ENCODE data around the gene ASPG.

ASPG gene

DNA sequence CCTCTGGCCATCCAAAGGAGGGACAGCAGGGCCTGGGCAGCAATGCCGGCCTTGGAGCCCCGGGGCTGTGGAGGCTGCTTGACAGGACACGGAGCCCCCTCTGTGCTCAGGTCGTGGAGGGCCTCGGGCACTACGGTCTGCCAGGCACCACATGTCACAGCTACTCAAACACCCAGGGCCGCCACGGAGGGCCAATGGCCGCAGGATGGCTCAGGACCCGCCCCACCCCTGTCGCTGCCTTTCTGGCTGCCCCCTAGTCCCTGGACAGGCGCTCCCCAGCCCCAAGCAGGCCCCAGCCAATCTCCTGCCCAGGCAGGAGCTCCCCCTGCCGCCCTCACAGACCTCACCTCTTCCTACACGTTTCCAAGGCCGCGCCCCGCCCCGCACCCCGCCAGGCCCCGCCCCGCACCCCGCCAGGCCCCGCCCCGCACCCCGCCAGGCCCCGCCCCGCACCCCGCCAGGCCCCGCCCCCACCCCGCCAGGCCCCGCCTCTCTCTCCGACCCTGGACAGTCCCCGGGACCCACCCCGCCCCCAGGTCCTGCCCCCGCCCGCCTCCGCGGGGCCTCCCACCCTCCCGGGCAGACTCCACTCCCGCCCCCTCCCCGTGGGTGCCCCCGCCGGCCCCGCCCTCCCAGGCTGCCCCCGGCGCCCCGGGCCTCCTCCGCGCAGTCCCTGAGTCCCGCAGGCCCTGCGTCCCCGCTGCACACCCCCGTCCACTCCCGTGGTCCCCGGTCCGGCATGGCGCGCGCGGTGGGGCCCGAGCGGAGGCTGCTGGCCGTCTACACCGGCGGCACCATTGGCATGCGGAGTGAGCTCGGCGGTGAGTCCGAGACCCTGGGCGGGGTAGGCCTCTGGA is at the start of gene ASPG:
ASPG (plus strand) TSS at position 669 of the 857 bp plus-strand sequence; CDS start at position 740, 71 bp downstream.
- no peak for DNase-seq

DNA sequence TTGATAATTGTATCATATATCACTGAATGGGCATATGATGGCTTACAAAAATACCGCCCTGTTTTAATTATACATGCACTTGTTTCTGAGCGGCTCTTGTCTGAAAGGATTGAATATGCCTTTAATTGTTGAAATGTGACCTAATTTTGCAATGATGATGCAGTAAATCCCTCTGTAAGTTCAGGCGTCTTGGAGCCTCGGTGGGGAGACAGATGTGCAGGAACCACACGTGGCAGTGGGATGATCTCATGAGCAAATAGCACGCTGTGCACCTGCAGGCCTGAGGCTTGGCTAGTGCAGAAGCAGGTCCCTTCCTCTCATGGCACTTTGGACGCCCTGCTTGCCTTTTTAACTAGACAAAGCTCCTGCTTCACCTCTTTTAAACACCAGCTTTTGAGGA is 49.3 kb upstream of the ASPG start:
- DNase-seq = no peak
- Mint-ChIP-seq H3K4me1 (no peaks in the 10 kb centered on the region), H3K9me3 (no peaks in the 10 kb centered on the region), H3K27me3 (peaks cover 44 to 45% of the 10 kb centered on the region in 2 donors), H3K27ac (no peak overlapping the region), H3K36me3 (no peaks in the 10 kb centered on the region), H3K4me3 (no peak overlapping the region)
- no peak for ATAC-seq (replicated peaks)

More for the DNA sequence above, at the start of gene ASPG:
- no peak within 1 kb of the TSS for H3K4me3 Mint-ChIP-seq
- no peaks in the 10 kb centered on the region for H3K36me3 Mint-ChIP-seq
- peak; percentile 20 to 21 for ATAC-seq (replicated peaks)
- H3K4me1 Mint-ChIP-seq = peaks cover 0 to 2% of the 10 kb centered on the region in 2 donors
- H3K27ac Mint-ChIP-seq = peak within 1 kb of the TSS; percentile 77
- no peaks in the 10 kb centered on the region for H3K9me3 Mint-ChIP-seq
- peaks cover 37 to 47% of the 10 kb centered on the region in 2 donors for H3K27me3 Mint-ChIP-seq

DNA sequence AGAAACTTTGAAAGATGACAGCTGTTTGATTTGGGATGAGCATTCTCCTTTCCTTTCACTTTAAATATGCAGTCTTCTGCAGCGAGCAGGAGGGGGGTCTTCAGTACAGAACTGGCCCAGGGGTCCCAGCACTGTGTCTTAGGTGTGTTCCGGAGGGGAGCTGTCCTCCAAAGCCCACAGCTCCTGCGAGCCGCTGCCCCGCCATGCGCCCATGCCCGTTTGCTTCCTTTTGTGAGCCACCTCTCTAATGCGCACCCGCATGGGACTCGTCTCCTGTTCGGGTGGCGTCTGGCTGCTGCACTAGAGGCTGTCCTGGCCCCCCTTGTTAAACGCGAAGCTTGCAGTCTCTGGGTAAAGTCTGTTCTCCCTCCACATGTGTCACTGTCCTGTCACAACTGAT is 48.4 kb upstream of the ASPG start:
- H3K36me3 Mint-ChIP-seq = no peaks in the 10 kb centered on the region
- no peaks in the 10 kb centered on the region for H3K4me1 Mint-ChIP-seq
- peaks cover 43 to 49% of the 10 kb centered on the region in 2 donors for H3K27me3 Mint-ChIP-seq
- DNase-seq (no peak), ATAC-seq (replicated peaks) (no peak)
- H3K27ac Mint-ChIP-seq = no peak overlapping the region
- no peak overlapping the region for H3K4me3 Mint-ChIP-seq
- no peaks in the 10 kb centered on the region for H3K9me3 Mint-ChIP-seq

DNA sequence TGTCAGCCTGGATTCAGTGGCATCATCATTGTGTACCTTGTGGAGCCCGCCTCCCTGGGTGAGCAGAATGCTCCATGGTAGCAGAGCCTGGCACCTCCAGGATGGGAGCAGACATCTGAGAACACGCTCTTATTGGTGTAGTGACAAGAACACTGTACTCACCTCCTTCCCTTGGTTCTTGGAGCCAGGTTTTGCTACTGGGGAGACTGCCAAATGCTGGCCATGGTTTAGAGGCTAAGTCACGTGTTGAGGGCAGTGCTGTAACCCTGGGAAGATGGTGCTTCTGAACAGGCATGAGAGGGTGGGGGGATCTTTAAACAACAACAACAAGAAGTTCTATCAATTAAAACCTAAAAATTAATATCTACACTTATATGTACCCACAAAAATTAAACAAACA is 47.6 kb upstream of the ASPG start:
- Mint-ChIP-seq H3K36me3 (no peaks in the 10 kb centered on the region), H3K27me3 (peaks cover 35 to 42% of the 10 kb centered on the region in 2 donors), H3K4me1 (no peaks in the 10 kb centered on the region), H3K4me3 (no peak overlapping the region), H3K27ac (no peak overlapping the region), H3K9me3 (no peaks in the 10 kb centered on the region)
- ATAC-seq (replicated peaks) (no peak), DNase-seq (no peak)

DNA sequence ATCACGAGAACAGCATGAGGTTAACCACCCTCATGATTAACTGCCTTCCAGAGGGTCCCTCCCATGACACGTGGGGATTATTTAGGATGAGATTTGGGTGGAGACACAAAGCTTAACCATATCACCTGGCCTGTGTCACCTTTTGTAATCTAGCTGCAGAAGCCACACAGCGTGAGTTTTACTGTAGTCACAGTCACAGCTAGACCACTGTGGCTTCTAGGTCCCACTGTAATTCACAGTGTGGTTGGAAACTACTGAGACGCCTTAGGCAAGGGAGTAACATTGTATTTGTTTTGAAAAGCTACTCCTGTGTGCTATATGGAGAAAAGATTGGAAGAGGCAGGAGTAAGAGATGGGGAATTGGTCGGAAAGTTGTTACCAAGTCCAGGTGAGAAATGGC is 46.3 kb upstream of the ASPG start:
- H3K36me3 Mint-ChIP-seq = no peaks in the 10 kb centered on the region
- DNase-seq = no peak
- no peaks in the 10 kb centered on the region for H3K9me3 Mint-ChIP-seq
- H3K27me3 Mint-ChIP-seq = peaks cover 34 to 35% of the 10 kb centered on the region in 2 donors
- H3K4me1 Mint-ChIP-seq = no peaks in the 10 kb centered on the region
- no peak overlapping the region for H3K4me3 Mint-ChIP-seq
- ATAC-seq (replicated peaks) = no peak
- H3K27ac Mint-ChIP-seq = no peak overlapping the region

DNA sequence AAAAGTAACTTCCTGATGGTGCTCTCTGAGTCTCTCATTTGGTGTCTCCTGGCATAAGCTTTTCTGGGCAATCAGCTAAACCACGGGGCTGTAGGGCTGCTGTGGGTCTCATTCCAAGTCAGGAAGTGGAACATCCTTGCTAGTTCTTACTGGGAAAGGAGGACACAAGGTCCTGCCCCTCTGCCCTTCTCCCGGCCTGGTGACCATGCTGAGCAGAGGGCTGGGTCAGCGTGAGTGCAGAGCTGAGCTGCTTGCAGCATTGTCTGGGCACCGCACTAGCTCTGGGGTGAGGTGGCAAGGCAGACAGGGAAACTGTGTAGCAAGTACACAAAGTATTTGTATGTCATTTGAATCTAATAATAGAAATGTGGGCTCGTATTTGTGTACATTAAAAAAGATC is 45.0 kb upstream of the ASPG start:
- Mint-ChIP-seq H3K27me3 (peaks cover 22 to 30% of the 10 kb centered on the region in 2 donors), H3K4me1 (no peaks in the 10 kb centered on the region), H3K4me3 (no peak overlapping the region), H3K36me3 (no peaks in the 10 kb centered on the region), H3K9me3 (no peaks in the 10 kb centered on the region), H3K27ac (no peak overlapping the region)
- ATAC-seq (replicated peaks) = no peak
- DNase-seq = no peak

DNA sequence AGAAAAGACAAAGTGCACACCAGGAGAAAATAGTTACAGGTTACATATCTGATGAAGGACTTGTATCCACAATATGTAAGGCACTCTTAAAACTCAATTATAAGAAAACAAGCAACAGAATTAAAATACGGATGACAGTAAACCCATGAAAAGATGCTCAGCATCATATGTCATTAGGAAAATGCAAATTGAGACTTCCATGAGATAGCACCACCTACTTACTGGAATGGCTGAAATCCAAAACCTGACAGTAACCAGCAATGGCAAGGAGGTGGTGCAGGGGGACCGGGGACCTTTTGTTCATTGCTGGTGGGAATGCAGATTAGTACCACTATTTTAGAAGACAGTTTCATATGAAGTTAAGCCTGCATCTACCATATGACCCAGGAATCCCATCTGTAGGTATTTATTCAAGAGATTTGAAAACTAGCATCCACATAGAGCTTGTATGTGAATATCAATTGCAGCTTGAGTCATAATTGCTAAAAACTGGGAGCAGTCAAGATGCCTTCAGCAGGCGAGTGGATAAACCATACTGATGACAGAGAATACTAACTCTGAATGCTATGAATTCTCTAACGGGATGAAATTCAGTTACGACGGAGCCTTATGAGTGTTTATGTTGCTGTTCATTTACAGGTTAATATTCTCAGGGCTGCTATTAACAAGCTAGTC is 43.9 kb upstream of the ASPG start:
- no peaks in the 10 kb centered on the region for H3K9me3 Mint-ChIP-seq
- ATAC-seq (replicated peaks) = no peak
- peaks cover 18 to 24% of the 10 kb centered on the region in 2 donors for H3K27me3 Mint-ChIP-seq
- no peaks in the 10 kb centered on the region for H3K4me1 Mint-ChIP-seq
- H3K4me3 Mint-ChIP-seq = no peak overlapping the region
- no peaks in the 10 kb centered on the region for H3K36me3 Mint-ChIP-seq
- no peak for DNase-seq
- H3K27ac Mint-ChIP-seq = no peak overlapping the region

DNA sequence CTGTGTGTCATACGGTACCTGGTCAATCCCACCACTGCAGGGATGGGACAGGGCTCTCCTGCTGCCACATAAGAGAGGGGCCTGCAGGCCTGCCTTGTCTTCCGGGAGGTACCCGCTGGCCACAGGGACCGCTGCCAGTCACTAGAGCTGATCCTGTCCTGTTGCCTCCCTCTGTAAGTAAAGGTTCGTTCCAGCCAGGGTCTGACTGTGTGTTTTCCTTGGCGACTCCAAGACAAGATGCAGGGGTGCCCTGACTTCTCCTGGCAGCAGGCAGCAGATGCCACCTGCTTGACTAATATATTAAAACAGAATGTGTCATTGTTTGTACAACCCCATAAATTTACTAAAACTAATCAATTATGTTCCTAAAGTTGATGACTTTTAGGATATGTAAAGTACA is 41.5 kb upstream of the ASPG start:
- H3K4me1 Mint-ChIP-seq = no peaks in the 10 kb centered on the region
- H3K27me3 Mint-ChIP-seq = peaks cover 13 to 24% of the 10 kb centered on the region in 2 donors
- ATAC-seq (replicated peaks) (no peak), DNase-seq (no peak)
- H3K36me3 Mint-ChIP-seq = no peaks in the 10 kb centered on the region
- H3K4me3 Mint-ChIP-seq = no peak overlapping the region
- no peak overlapping the region for H3K27ac Mint-ChIP-seq
- H3K9me3 Mint-ChIP-seq = no peaks in the 10 kb centered on the region

DNA sequence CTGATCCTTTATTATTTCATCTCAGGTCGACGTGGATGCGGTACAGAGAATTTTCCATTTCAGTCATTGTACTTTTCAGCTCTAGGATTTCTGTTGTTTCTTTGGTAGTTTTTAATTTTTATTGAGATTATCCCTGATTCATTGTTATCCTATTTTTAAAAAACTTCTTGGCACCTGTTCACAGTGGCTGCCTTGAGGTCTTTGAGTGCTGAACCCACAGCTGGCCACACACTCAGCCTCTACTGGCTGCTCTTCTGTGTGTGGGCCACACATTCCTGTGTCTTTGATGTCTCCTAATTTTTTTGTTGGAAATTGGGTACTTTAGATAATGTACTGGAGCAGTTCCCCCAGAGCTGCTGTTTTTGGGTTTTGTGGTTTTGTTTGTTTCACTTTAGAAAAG is 37.7 kb upstream of the ASPG start:
- Mint-ChIP-seq H3K27ac (no peak overlapping the region), H3K4me1 (no peaks in the 10 kb centered on the region), H3K27me3 (peaks cover 15 to 20% of the 10 kb centered on the region in 2 donors), H3K4me3 (no peak overlapping the region), H3K9me3 (no peaks in the 10 kb centered on the region), H3K36me3 (no peaks in the 10 kb centered on the region)
- DNase-seq (no peak), ATAC-seq (replicated peaks) (no peak)

DNA sequence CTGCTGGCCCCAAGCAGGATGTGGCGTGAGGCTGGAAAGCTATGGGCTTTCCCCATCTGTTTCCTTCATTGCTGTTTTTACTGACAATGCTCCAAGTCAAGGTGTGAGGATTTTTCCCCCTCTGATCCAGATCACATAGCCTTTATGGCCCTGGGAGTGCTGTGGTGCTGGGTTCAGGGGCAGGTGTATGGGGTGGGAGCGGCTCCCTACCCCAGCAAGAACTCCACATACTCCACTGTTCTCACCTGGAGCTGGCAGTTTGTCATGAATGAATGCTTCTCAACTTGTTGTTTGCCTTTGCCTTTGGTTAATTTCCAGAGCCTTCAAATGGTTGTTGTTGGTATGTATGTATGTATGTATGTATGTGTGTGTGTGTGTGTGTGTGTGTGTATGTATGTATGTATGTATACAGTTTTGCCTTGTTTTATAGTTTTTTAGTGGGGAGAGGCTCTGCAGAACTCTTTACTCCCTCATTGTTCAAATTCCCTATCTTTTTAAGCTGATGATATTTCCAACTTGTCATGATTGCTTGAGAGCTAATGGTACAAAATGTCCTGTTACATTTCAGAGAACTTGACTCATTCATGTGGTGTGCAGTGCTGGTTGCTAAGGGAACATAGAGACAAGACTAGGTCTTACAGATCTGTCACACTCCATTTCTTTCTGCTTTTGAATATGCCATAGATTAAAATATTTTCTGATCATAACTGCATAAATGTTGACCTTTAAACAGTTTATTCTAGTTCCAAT is 36.6 kb upstream of the ASPG start:
- H3K4me3 Mint-ChIP-seq = no peak overlapping the region
- H3K27me3 Mint-ChIP-seq = peaks cover 21 to 28% of the 10 kb centered on the region in 2 donors
- H3K9me3 Mint-ChIP-seq = no peaks in the 10 kb centered on the region
- H3K4me1 Mint-ChIP-seq = no peaks in the 10 kb centered on the region
- ATAC-seq (replicated peaks) = peak in 1 of 2 donors; percentile 52
- DNase-seq = no peak
- no peak overlapping the region for H3K27ac Mint-ChIP-seq
- no peaks in the 10 kb centered on the region for H3K36me3 Mint-ChIP-seq

DNA sequence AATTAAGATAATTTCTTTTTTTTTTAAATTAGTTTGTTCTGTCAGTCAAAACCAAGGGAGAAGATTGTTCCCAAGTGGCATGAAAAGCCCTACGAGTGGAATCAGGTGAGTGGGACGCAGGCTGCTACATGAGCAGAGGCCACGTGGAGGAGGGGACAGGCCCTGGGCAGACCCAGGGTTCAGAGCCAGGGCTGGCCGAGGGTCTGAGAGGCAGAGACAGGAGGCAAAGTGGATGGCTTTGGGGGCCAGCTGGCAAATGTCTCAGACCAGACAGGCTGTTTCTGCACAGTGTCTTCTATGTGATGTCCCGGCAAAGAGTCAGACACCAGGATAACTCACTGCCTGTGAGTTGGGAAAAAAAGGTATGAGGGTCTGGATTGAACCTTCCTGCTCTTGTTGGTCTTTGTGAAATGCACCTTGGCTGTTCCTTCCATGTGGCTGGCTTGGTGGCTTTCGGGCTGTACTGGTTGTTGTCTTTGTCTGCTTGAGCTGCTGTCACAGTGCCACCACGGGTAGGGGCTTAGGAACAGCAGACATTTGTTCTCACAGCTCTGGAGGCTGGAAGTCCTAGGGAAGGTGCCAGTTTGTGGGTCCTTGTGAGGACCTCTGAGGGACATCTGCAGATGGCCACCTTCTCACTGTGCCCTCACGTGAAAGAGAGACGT is 35.8 kb upstream of the ASPG start:
- H3K36me3 Mint-ChIP-seq = no peaks in the 10 kb centered on the region
- ATAC-seq (replicated peaks) (no peak), DNase-seq (no peak)
- no peak overlapping the region for H3K27ac Mint-ChIP-seq
- H3K4me1 Mint-ChIP-seq = no peaks in the 10 kb centered on the region
- no peak overlapping the region for H3K4me3 Mint-ChIP-seq
- H3K27me3 Mint-ChIP-seq = peaks cover 25 to 35% of the 10 kb centered on the region in 2 donors
- H3K9me3 Mint-ChIP-seq = no peaks in the 10 kb centered on the region

DNA sequence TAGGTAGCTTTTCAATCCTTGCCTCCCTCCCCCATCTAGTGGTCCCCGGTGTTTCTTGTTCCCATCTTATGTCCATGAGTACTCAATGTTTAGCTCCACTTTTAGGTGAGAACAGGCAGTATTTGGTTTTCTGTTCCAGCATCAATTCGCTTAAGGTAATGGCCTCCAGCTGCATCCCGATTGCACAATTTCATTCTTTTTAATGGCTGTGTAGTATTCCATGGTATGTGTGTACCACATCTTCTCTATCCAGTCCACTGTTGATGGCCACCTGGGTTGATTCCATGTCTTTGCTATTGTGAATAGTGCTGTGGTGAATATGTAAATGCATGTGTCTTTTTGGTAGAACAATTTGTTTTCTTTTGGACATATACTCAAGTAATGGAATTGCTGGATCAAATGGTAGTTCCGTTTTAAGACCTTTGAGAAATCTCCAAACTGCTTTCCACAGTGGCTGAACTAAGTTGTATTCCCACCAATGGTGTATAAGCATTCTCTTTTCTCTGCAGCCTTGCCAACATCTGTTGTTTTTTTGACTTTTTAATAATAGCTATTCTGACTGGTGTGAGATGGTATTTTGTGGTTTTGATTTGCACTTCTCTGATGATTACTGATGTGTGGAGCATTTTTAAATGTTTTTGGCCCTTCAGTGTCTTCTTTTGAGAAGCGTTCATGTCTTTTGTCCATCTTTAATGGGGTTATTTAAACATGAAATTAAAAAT is 34.2 kb upstream of the ASPG start:
- ATAC-seq (replicated peaks) = no peak
- Mint-ChIP-seq H3K4me3 (no peak overlapping the region), H3K9me3 (no peaks in the 10 kb centered on the region), H3K27me3 (peaks cover 30 to 41% of the 10 kb centered on the region in 2 donors), H3K27ac (no peak overlapping the region), H3K36me3 (no peaks in the 10 kb centered on the region), H3K4me1 (no peaks in the 10 kb centered on the region)
- DNase-seq = no peak

DNA sequence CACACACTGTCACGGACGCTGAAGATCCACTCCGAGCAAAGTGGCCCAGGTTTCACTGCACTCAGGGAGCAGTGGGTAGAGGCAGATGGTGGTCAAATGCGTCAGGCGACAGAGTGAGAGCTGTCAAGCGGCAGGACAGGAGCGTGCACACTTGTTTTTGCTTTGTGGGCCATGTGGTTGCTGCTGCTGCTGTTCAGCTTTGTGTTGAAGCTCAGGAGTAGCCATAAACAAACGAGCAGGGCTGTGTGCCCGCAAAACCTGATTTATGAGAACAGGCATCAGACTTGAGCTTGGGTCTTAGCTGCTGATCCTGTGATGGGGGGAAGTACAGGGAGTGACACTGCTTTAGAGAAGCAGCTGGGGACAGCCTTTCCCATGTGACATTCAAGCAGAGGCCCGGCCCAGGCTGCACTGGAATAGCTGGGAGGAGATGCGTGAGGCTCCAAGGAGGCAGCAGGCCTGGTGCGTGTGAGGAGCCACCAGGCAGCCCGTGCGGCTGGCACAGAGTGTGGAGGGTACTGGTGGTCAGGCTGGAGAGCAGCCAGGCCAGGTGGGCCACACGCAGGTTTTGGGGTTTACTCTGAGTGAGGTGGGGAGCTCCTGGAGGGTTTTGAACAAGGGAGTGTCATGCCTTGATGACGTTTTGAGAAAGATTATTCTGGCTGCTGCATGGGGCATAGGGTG is 31.1 kb upstream of the ASPG start:
- no peaks in the 10 kb centered on the region for H3K9me3 Mint-ChIP-seq
- DNase-seq (no peak), ATAC-seq (replicated peaks) (no peak)
- peaks cover 22 to 35% of the 10 kb centered on the region in 2 donors for H3K27me3 Mint-ChIP-seq
- H3K36me3 Mint-ChIP-seq = no peaks in the 10 kb centered on the region
- H3K4me1 Mint-ChIP-seq = no peaks in the 10 kb centered on the region
- no peak overlapping the region for H3K27ac Mint-ChIP-seq
- no peak overlapping the region for H3K4me3 Mint-ChIP-seq
